Glomerular visceral epithelial cell (primary cell): Measurements from ENCODE around the gene MBLAC2.

Experiments
- DNase-seq: peaks from one replicate; pipeline ENCODE4 v3.0.0-alpha.2; 2016; ENCODE audit errors: extremely low spot score

Gene MBLAC2

GRCh38 chr5:90474235-90475107, at the start of gene MBLAC2, which contains the start of gene POLR3G:
MBLAC2 (minus strand) TSS chr5:90474771; CDS start chr5:90474292, 479 bp downstream.
POLR3G (plus strand) TSS chr5:90474864; CDS start chr5:90485568, 10,704 bp downstream.
- DNase-seq, result peak; percentile 96

- DNase-seq, result no peak
These were observed 44.5 kb upstream of the MBLAC2 start for GRCh38 chr5:90519081-90519480.

DNA sequence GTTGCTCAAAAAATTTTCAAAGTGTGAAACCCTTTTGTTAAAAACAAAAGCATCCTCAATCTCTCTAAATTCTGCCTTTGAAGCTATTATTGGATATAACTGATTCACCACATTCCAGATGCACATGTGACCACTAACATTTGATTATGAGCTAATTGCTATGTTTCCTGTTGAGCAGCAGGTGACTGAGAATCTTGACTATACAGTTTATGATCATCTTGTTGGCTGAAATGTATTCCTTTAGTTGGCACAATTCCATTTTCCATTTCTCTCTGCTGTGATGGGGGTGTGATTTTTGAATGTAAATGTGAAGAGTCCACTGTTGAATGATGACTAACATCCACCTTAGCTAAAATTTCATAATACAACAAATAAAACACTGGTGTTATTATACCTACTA, 44.1 kb upstream of the MBLAC2 start:
- peak; percentile 49 for DNase-seq

DNA sequence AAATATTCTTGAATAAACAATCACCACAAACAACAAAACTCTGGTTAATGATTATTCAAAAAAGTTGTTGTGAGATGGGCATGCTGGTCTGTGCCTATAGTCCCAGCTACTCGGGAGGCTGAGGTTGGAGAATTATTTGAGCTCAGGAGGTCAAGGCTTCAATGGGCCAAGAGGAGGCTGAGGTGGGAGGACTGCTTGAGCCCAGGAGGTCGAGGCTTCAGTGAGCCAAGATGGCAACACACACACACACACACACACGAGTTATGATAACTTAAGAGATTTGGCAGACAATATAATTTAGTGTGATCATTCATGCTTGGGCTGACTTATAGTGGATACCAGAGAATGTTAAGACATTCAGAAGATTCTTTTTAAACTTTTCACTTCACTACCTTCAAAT, 39.9 kb upstream of the MBLAC2 start:
- no peak for DNase-seq

GRCh38 chr5:90510438-90510837, 35.9 kb upstream of the MBLAC2 start:
- DNase-seq, result no peak

GRCh38 chr5:90506221-90506620, 31.6 kb upstream of the MBLAC2 start:
- no peak for DNase-seq

GRCh38 chr5:90504743-90505142, 30.2 kb upstream of the MBLAC2 start:
- DNase-seq, result no peak

DNA sequence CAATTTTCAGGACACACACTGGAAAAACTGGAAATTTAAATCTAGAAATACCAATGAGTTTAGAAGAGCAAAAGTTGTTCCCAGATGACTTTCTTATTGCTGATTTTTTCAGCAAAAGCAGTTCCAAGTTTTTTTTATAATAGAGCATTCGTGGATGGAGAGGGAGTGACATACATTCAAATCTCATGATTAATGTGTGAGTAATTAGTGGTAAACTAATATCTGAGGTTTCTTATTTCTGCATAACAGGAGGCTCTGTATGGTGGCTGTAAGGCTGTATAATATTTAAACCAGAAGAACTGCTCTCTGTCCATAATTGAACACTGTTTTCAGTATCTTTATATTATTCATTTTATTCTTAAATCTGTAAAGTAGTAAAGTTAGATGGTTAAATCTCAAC, 29.0 kb upstream of the MBLAC2 start:
- no peak for DNase-seq

GRCh38 chr5:90495146-90495545, 20.6 kb upstream of the MBLAC2 start:
- no peak for DNase-seq

DNA sequence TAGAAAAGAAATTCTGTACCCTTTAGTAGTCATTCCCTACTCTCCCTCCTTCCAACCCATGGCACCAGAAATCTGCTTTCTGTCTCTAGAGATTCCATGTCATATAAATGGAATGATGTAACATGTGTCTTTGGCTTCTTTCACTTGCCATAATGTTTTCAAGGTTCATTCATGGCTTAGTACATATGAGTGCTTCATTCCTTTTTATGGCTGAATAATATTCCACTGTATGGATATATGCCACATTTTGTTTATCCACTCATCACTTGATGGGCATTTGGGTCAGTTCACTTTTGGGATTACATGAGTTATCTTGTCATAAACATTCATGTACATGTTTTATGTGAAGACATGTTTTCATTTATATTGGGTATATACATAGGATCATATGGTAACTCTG, 19.5 kb upstream of the MBLAC2 start:
- DNase-seq, result no peak

- no peak for DNase-seq
These were observed 14.2 kb upstream of the MBLAC2 start for GRCh38 chr5:90488791-90489190.

DNA sequence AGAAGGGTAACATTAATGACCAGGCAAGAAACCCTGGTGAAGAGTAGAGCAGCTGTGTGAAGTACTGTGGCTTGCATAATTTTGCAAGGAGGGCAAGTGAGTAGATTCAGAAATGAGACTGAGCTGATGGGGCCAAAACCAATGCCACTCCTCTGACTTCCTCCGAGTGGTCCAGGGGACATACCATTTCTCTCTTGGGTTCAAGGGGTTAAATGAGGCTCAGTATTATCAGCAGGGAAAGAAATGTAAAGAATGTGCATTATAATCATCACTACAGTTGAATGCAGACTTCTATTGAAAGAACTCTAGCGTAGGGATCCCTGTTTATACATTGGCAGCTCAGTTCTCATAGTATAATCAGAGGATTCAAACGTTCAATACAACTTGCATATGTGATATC, 10.0 kb upstream of the MBLAC2 start:
- DNase-seq, result no peak

GRCh38 chr5:90483206-90483605, 8.6 kb upstream of the MBLAC2 start:
- DNase-seq, result no peak

DNA sequence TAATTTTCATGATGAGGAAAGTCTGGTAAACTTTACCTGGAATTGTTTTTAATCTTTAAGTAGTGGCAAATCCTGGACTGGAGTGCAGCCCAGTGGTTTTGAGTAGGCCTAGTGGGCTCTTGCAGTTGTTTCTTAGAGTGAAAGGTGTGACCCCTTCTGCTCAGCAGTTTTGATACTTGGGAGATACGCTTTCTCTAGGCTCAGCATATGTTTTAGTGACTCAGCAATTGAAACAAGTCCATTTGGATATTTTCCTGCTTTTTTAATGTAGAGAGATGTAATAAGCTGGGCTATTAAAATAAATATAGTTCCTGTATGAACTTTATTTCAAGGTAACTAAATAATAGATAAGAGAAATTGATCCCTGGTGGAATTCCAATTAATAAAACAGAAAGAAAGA, 6.1 kb upstream of the MBLAC2 start:
- no peak for DNase-seq

GRCh38 chr5:90479611-90480385, 5.2 kb upstream of the MBLAC2 start:
- no peak for DNase-seq

GRCh38 chr5:90477621-90478215, 3.1 kb upstream of the MBLAC2 start:
- no peak for DNase-seq

DNA sequence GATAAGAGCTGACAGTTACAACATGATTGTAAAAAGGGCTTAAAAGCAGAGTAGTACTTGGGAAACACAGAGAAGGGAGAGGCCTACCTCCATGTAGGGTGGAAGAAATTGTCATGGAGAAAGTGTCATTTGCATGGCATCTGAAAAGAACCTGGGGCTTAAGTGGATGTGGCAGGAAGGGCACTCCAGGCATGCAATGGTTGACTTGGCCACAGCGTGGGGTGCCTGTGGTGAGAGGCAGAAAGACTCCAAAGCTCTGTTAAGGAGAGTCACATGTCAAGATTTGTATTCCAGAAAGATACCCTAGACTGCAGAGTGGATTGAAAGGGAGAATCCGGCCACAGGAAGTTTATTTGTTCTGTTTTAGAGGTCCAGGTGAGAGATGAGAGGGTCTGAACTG, 2.5 kb upstream of the MBLAC2 start:
- no peak for DNase-seq

- no peak for DNase-seq
These were observed 1.8 kb upstream of the MBLAC2 start for GRCh38 chr5:90476391-90476790.

GRCh38 chr5:90475436-90475980, 937 bp upstream of the MBLAC2 start:
- DNase-seq, result no peak

DNA sequence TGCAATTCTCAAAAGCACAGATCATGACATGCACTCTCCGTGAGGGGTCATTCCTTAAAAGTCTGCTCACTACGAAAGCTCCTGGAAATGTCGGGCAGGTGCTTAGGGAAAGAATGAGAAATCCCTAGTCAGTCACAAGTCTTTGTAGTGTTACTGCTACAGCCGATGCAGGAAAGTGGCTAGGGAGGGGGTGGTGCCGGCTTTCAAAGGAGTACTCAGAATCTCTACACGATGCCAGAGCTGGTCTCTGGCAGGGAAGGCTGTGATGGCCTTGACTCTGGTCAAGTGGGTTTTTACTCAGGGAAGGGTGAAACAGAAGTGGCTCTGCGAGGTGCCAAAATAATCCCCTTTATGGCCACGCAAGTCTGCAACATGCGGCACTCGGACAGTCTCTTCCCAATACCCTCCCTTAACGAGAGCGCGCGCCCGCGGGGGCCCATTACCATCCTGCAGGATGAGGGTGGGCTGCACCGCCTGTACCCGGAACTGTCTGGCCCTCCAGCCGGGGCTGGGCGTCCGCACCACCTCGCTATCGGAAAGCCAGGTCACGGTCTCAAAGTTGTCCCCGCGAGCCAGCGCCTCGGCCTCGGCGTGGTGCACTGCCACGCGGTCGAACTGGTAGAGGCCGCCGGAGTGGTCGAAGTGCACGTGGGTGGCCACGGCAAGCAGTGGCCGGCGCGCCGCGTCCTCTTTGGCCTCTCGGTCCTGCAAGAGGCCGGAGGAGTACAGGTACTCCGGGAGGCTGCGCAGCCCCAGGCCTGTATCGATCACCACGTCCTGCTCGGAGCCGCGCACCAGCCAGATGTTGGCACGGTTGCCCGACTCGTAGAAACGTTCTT, 956 bp downstream of the MBLAC2 start:
- DNase-seq, result peak; percentile 38

DNA sequence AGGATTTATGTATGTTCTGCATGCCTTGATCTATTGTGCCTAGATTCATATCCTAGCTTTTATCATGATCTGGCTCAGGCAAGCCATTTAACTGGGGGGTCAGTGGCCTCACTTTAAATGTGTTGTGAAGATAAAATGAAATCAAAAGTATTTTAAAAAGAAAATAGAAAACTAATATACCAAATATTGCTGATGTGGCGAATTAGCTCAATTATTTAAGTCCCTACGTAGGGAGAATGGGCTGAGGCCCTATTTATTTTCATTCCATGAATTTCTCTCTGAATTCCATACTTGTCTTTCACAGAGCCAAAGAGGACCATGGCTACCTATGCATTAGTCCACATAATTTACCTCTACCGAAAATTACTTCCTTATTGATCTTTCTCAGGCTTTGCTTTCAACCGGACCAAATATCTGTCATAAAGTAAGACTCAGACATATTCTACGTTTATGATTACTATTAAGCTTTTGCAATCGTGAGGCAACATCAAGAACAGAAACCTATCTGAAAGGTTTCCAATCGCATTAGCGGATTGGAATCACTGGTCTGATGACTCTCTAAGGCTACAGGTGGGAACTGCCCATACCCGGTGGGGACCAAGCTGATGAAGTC, 1.7 kb downstream of the MBLAC2 start:
- no peak for DNase-seq
